ENCODE results near the gene HTR3B. TPM values are rescaled to one million over a fixed set of nuclear protein-coding genes. Genes with fewer than 3 reads are reported as not detected.

HTR3B gene
- total RNA-seq, 1 experiment from 2014 or later, result not detected

- Histone ChIP-seq H3K18ac (ENCODE audit: insufficient read length, low read depth, low read length) (no peak overlapping the region), H3T11ph (ENCODE audit: low read length) (no peak overlapping the region), H3K23me2 (ENCODE audit: insufficient read length, low read depth, low read length, poor library complexity, severe bottlenecking) (peaks cover 3% of the 10 kb centered on the region), H3K14ac (ENCODE audit: insufficient read depth, low read length) (no peak overlapping the region; the same call in 1 of the 2 replicates), H3K9me3 (ENCODE audit: control insufficient read depth, low read depth, low read length) (no peaks in the 10 kb centered on the region), H2BK20ac (ENCODE audit: low read depth, low read length, poor library complexity, severe bottlenecking) (no peak overlapping the region), H3K4ac (ENCODE audit: low read depth, low read length) (no peak overlapping the region), H2BK120ac (ENCODE audit: low read depth, low read length, poor library complexity, severe bottlenecking) (no peak overlapping the region), H3K56ac (ENCODE audit: insufficient read length, low read depth, low read length) (no peak overlapping the region), H2BK5ac (ENCODE audit: insufficient read length, low read length) (no peak overlapping the region), H2BK15ac (ENCODE audit: low read depth, low read length) (no peak overlapping the region), H3K4me1 (ENCODE audit: insufficient read depth, low read length) (peaks cover 4% of the 10 kb centered on the region; the same call in 1 of the 2 replicates), H3K23ac (ENCODE audit: insufficient read length, low read depth, low read length) (no peak overlapping the region), H4K20me1 (ENCODE audit: control insufficient read depth, insufficient read depth, insufficient read length) (no peaks in the 10 kb centered on the region), H3K27ac (ENCODE audit: insufficient read length, low read depth, low read length) (no peak overlapping the region), H2BK12ac (ENCODE audit: insufficient read length, low read depth, low read length) (no peak overlapping the region), H3K9ac (ENCODE audit: extremely low read depth, insufficient read length, low read length) (no peak overlapping the region), H3K27me3 (ENCODE audit: insufficient read depth, low read length) (no peaks in the 10 kb centered on the region), H3K4me2 (ENCODE audit: insufficient read depth, insufficient read length, low read length) (no peak overlapping the region), H4K5ac (ENCODE audit: insufficient read length, low read depth, low read length) (no peak overlapping the region), H4K91ac (ENCODE audit: insufficient read length, low read depth, low read length) (no peak overlapping the region), H2AFZ (ENCODE audit: low read length) (no peak overlapping the region), H2AK5ac (ENCODE audit: insufficient read length, low read length) (no peak overlapping the region), H3K79me2 (ENCODE audit: insufficient read depth, low read length) (no peaks in the 10 kb centered on the region), H3K79me1 (ENCODE audit: insufficient read depth, low read depth, low read length, poor library complexity, severe bottlenecking) (no peaks in the 10 kb centered on the region), H4K8ac (replicated peaks; ENCODE audit: insufficient read length, low read depth, low read length) (no peak overlapping the region)
- no CpG with 5 or more reads among the region's 4 CpGs for WGBS (ENCODE audit: extremely low coverage, insufficient read length, low lambda C conversion rate)
- no peak overlapping the region for H3K27ac Mint-ChIP-seq
- H3K4me3 Mint-ChIP-seq, result no peak overlapping the region; a peak in 1 of 5 replicates
- no peak for DNase-seq
- no peaks in the 10 kb centered on the region; a peak in 1 of 7 replicates for H3K36me3 Mint-ChIP-seq (ENCODE audit: insufficient read depth in 1 of 3, low read depth in 3 of 3)
- no peaks in the 10 kb centered on the region; a peak in 1 of 5 replicates for H3K9me3 Mint-ChIP-seq
- peaks cover 21 to 23% of the 10 kb centered on the region in 2 experiments for H3K4me1 Mint-ChIP-seq
- peaks cover 12% of the 10 kb centered on the region for H3K27me3 Mint-ChIP-seq (ENCODE audit: low read depth)
- no peak for TF ChIP-seq CTCF (conservative IDR thresholded peaks at IDR 0.05)
Measured at GRCh38 chr11:113977071-113977490, 72.5 kb downstream of the HTR3B start.
